NCI-H146 (cell line): ENCODE data around the gene NUP88.

Source experiments
- DNase-seq: peaks from one replicate; lab custom pipeline; 2025; lab: John Stamatoyannopoulos, UW

The NUP88 gene

DNA sequence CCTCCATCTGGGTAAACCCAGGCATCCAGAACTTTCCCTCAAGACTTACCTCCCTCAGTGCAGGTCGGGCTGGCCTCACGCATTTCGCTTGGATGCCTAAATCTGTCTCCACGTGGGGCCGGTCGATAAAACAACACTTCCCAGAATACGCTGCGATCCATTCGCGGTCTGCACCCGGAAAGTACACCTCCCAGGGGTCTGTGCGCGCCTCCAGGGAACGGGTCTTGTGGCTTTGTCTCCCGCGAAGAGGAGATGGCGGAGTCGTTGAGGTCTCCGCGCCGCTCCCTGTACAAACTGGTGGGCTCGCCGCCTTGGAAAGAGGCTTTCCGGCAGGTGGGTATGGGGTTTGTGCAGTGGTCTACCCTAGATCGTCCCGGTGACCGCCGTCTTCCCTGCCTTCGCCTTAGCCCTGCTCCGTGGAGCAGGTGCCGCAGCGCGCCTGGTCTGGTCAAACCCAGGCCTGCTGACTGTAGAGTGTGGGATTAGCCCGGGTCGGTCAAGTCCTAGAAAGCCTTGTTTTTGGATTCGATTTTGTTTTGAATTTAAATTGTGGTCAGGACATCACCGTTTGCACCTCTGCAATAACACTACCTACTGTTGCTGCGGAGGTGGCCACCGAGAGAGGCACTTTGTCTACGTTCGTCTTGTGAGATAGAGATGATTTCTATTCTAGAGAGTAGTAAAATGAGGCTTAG lies 644 bp upstream of the NUP88 start, which contains the start of gene RPAIN:
TSS of gene RPAIN (plus strand) at position 224 of the 695 bp plus-strand sequence. CDS start at position 253, 29 bp downstream.
- DNase-seq: peak; percentile 96

DNA sequence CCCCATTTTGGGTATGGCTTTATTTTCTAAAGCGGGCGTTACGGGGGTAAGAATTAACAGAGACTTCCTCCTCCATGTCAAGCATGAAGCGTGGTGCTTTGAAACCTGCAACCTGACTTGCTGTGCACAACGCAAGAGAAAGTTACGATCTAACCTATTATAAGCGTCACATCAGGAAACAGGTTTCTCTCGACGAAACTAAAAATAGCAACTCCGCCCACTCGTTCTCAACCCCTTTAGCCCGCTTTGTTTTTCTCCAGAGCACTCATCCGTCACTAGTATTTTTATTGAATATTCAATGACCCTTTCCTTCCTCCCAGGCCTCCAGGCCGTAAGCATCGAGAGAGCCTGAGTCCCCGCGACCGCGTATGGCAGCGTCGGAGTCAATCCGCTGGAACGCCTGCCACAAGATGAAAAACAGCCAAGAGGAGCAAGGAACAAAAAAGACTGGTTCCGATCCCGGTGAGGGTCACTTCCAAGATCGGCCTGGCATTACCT lies 555 bp downstream of the NUP88 start:
- peak; percentile 63 for DNase-seq

DNA sequence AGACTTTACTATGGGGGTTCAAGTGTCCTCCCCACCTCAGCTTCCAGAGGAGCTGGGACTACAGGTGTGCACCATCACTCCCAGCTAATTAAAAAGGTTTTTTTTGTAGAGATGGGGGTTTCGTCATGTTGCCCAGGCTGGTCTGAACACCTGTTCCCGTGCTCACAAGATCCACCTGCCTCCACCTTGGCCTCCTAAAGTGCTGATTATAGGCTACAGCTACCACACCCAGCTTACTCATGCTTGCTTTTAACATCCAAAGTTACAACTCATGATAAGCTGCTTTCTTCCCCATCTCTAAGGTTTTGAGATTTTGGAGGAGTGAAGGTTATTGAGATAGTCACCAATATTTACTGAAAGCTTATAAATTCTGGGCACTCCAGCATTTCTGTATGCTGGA lies 2.6 kb downstream of the NUP88 start:
- peak; percentile 46 for DNase-seq

DNA sequence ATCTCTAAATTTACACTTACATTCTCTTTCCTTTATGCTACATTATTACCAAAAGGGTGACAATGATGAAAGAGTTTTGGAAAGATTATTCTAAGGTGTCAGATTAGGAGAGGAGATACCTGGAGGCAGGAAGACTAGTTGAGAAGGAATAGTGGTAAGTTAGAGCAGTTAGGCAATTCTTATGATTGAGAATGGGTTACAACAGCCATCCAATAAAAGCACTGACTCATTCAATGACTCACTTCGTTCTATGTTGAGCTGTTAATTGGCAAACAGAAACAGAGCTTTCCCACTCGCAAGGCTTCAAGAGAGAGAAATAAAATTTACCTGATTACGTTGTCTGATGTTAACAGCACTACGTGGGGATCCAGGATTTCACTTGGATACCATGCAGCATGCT lies 5.8 kb downstream of the NUP88 start:
- DNase-seq: no peak

DNA sequence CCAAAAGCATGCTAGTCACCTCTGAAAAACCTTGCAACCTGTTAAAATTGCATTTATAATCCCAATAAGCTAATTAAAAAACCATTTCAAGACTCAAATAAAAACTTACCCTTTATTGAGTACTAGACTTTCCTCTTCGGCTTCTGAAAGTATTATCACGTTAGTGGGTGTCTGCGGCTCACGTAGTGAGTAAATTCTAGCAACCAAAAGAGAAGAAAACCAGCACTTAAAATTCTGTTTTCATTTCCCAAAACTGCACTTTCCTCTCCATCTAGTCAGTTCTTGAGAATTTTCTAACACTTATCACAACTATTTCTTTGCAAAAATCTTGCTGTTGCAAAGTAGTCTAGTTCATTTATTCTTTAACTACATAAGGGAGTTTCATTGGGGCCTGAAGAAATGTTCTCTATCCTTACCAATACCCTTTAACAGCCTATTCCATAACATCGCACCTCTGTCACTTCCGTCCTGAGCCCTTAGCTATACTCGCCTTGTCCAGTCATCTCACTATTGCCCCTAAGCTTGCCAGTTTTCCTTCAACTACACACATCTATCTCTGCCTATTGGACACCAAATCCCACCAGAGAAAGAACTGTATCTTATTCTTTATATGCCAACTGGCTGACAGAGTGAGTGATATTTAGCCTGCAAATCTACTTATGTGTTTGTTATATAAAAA lies 8.7 kb downstream of the NUP88 start:
- no peak for DNase-seq

DNA sequence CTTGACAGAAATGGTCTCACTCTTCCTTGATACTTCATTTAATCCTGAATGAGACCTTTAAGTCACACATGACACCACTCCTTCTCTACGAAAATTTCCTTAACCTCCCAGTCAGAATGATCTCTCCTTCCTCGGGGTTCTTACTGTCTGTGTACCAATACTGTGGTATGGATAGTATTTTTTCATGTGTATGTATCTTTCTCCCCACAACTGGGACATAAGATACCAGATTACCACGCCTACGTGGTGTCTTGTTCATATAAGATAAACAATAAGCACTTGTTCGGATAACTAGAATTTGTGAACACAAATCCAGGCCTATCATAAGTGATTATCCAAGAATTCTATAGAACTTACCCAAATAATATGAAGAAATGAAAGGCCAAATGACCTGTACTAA lies 11.3 kb downstream of the NUP88 start:
- no peak for DNase-seq

DNA sequence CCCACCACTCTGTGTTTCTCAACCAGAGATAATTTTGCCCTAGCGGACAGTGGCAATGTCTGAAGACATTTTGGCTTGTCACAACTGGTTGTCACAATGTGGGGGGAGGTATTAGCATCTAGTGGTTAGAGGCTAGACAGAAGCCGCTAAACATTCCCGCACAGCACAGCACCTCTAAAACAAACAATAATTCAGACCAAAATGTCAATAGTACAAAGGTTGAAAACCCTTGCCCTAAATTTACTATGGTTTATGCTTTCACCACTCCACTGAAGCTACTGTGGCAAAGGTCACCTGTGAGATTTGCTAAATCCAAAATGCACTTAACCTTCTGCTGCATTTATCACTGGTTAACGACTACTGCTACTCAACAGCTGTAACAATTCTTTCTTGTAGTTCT lies 14.1 kb downstream of the NUP88 start:
- DNase-seq: no peak

DNA sequence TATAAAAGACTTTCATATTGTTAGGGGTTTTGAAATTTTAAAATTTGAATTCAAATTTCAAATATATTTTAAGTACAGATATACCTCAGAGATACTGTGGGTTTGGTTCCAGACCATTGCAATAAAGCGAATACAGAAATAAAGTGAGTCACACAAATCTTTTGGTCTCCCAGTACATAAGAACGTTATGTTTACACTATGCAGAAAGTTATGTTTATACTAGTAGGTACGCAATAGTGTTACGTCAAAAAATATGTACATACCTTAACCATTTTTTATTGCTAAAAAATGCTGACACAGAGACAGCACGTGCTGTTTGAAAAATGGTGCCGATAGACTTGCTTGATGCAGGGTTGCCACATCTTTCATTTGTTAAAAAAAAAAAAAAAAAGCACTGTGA lies 19.7 kb downstream of the NUP88 start:
- no peak for DNase-seq

DNA sequence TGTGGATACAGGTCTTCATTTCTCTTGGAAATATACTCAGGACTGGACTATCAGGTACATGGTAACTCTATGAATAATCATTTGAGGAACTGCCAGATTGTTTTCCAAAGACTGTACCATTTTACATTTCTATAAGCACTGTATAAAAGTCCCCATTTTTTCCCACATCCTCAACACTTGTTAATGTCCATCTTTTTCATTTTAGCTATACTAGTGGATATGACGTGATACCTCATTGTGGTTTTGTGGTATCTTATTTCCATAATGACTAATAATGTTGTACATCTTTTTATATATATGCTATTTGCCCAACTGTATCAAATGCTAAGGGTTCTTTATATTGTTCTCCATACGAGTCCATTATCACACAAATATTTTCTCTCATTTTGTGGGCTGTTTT lies 22.9 kb downstream of the NUP88 start:
- DNase-seq: no peak

DNA sequence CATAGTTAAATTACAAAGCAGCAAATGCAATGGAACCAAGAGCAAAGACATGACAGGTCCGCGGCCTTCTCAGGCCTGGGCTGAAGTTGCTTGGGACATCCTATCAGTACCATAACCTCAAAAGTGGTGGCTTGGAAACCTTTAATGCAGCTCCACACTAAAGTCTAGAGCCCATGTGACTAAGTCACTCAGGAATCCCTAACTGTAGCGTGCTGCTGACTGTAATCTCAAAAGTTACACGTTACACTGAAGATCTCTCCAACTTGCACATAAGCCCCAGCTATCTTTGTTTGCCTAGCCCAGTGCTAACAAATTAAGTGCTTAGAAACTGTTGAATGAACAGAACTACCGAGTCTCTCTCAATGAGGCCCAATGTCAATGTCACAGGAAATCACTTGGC lies 27.8 kb downstream of the NUP88 start:
- DNase-seq: no peak

DNA sequence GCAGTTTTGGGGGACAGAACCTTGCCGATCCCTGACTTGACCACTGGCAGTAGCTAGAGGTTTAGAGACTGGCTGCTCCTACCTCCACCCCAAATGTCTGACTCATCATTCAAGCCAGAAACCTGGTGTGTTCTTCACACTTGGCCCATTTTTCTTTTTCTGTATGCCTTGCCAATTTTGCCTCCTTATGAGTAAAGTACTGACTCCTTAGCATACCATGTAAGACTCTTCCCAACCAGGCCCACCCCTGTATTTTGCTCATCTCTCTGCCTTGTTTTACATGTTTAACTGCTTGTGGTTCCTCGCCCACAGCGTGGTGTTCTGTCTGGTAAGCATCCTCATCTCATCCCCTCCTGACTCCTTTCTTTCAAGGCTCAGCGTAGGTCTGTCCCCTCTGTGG lies 37.9 kb downstream of the NUP88 start:
- no peak for DNase-seq

DNA sequence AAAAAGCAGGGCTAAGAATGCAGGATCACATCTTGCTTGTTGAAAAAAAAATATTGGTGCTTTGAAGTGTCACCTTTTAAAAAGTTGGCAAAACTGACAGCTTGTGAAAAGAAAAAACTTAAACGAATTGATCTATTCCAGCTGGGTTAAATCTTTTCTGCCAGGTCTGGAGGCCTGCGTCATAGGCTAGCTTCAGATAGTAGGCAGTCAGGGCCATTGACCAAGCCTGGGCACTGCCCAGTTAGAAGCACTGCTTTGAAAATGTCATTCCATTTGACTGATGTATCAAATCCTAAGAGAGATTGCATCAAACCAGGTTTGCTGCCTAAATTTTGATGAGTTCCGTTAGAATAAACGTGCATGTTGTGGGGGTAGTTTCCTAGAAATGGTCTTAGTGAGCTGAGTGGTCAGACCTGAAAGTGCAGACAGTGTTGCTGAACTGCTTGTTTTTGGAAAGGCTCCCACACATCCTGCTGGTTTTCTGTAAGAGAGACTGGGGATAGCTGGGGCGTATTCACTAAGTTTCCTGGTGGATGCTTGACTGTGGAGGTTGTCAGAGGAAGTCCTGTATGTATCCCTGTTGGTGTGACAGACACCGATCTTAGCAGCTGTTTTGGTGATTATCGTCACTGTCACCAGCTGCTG lies 38.8 kb downstream of the NUP88 start:
- no peak for DNase-seq

DNA sequence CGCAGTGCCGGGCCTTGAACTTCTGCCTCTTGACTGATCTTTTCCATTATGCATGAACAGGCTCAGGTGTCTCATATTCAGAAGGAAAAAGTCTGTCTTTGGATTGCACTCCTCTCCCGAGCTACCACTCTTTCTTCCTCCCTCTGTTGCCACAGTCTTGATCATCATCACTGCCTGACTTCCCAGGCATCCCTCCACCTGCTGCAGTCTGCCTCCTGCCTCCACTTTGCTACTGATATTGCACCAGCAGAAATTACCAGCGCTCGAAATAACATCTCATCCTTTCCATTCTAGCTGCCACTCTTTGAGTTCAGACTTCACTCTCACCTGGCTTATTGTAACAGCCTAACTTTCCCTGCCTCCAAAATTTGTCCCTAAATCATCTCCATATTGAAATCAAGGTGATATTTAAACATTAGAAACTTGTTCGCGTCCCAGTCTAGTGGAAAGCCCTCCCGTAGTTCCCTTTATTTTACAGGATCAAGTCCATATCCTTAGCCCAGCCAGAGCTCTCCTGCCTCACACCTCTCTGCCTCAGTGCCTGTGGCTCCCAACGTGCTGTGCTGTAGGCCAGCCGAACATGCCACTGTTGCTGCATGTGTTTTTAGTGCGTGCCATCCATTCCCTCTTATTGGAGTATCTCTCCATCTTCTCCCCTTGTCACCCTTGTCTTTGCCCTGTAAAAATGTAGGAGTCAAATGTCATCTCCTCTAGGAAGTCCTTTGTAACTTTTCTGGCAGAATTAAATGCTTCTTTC lies 39.9 kb downstream of the NUP88 start:
- DNase-seq: no peak

DNA sequence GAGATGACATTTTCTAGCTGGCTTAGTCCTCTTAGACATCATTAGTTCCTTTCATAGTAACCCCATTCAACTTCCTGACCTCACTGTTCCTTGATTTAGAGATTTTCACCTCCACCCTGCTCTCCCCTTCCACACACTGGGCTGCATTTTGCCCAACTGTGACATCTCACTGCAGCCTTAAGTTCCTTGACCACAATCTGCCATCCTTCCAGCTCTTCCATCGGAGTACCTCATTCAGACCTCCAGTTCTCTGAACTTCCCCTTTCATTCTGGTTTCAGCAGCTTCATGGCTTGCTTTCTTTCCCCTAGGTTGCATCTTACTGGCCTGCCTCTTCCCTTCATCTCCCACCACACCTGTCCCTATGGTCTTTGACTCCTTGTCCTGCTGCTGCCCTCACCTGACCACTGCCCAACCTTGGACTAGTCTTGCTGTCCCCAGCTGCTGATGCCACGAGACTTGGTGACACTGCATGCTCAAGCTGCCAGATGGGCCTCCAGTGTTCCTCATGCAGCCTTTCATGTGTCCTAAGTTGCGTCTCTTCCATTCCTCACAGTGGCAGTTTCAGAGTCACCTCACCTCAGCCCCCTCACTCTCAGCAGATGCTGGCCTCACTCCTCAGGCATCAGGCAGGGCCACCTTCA lies 40.8 kb downstream of the NUP88 start:
- DNase-seq: no peak

DNA sequence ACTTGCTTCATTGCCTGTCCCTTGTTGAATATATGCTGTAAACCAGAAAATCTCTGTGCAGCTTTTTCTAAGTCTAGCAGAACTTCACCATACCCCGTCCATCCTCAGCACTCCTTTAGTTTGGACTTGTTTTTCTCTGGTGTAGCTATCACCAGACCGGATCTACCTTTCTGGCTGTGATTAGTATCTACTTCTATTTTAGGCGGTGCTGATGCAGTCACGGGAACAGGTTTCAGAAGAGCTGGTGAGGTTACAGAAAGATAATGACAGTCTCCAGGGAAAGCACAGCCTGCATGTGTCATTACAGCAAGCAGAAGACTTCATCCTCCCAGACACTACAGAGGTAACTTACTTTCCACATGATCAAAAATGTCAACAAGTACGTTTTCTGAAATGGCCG lies 46.4 kb downstream of the NUP88 start:
- DNase-seq: no peak

DNA sequence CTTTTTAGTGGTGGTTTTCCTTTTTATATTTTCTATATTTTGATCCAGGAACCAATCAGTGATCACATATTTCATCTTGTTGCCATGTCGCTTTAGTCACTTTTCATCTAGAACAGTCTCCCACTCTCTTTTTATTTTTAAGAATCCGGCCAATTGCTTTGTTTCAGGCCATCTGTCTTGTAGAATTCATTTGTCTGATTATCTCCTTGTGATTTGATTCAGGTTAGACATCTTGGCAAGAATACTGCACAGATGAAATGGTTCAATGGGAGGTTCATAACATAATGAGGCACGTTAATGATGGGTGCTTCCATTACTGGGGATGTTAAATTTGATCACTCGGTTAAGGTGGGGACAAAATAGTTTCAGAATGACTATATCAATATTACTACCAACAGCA lies 49.1 kb downstream of the NUP88 start:
- no peak for DNase-seq

DNA sequence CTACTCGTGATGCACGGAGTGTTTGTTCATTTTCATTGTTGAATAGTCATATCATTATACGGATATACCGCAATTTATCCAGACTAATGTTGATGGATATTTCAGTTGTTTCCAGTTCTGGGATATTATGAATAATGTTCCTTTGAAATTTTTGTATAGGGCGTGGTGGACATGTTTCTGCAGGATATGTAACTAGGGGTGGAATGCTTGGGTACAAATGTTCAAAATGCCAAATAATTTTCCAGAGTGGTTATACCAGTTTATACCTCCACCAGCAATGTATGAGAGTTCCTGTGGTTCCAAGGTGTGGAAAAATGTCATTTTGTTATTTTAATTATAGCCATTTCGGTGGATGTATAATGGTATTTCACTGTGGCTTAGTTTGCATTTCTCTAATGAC lies 53.6 kb downstream of the NUP88 start:
- no peak for DNase-seq

DNA sequence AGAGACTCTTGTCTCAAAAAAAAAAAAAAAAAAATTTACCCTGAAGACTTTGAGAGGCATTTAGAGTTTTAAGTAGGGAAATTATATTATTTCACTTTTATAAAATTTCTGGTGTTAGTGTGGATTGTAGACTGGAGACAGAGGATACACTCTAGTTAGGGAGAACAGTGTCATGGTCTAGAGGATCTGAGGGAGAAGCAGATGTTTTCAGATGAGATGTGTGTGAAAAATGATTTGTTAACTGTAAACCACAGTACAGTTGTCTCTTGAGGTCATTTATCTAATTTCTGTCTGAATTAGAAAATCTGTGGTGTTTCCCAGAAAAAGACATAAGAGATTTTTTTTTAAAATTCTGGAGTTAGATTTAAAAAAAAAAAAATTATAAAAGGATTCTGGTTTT lies 54.8 kb downstream of the NUP88 start:
- DNase-seq: no peak

DNA sequence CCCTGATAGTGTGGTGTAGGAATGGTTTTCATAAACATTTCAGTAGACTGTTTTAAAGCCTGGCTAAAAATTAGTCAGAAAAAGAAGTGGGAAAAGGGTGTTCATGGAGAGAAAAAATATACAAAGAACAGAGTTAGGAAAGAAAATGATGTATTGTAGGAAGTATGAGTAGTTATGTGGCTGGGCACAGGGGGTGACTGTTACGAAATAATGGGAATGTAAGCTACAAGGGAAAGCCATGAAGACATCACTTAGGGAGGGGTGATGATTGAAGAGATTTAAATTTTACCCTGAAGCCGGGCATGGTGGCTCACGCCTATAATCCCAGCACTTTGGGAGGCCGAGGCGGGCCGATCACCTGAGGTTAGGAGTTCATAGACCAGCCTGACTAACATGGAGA lies 55.3 kb downstream of the NUP88 start:
- DNase-seq: no peak

DNA sequence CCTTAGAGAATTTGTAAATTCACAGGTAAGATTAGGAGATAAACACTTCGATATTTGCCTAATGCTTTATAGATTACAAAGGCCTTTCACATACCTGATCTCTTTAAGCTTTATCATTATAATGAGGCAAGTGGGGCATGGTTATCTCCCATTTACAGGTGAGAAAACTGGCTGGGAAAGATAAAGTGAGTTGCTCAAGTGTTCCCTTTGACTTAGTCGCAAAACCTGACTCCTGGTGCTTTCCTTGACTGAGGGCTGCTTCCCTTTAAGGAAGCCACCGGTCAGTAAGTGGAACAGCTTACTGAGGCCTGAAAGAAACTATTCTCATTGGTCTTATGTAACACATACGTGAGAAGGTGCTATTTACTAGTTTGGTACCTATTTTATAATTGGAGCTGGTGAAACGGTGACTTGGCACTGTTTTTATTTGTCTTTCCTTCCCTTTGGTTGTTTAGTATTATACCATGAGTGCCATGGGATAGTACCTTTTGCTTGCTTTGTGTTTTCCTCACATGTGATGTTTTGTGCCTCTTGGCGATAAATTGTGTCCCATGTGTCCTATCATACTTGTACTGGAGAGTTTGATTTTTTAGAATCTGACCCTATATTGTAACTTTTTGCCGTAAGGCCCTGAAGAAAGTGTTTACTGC lies 57.2 kb downstream of the NUP88 start:
- no peak for DNase-seq

DNA sequence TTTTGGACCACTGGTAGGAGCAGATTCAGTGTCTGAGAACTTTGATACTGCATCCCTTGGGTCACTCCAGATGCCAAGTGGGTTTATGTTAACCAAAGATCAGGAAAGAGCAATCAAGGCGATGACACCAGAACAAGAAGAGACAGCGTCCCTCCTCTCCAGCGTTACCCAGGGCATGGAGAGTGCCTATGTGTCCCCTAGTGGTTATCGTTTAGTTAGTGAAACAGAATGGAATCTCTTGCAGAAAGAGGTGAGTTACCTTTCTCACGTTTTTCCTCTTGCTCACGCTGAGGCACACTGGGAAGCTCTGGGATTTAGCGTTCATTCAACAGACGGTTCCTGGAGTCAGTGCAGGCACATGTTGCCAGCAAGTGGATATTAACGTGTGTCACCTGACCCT lies 58.0 kb downstream of the NUP88 start:
- DNase-seq: no peak
